Nephron (organoid): Measurements from ENCODE around the gene FILIP1L.

Experiments used
- H3K27ac Mint-ChIP-seq, 3 experiments: 2 replicates each; pipeline ENCODE4 v1.8.0; 2020; ENCODE audit warnings: mixed read lengths in 3 of 3, mild to moderate bottlenecking in 2 of 3, moderate library complexity in 1 of 3
- H3K27me3 Mint-ChIP-seq: 2 replicates; pipeline ENCODE4 v1.8.0; 2021; ENCODE audit warnings: low read depth, mild to moderate bottlenecking, moderate library complexity, mixed read lengths
- H3K36me3 Mint-ChIP-seq: 2 replicates; pipeline ENCODE4 v1.8.0; 2020; ENCODE audit warnings: low read depth, mixed read lengths
- H3K4me1 Mint-ChIP-seq: 2 replicates; pipeline ENCODE4 v1.8.0; 2020; ENCODE audit warnings: mixed read lengths
- H3K4me3 Mint-ChIP-seq, 3 experiments: 2 replicates each; pipeline ENCODE4 v1.8.0; 2020; ENCODE audit warnings: mild to moderate bottlenecking in 3 of 3, mixed read lengths in 3 of 3, moderate library complexity in 2 of 3
- H3K9me3 Mint-ChIP-seq: 2 replicates; pipeline ENCODE4 v1.8.0; 2020; ENCODE audit warnings: mixed read lengths
- TF ChIP-seq, protein P1 (sequence below), 3 experiments: fragments of 200-600 bp; sonication (generic); IDR thresholded peaks; one replicate each; pipeline ENCODE4 v1.5.0; 2021; ENCODE audit warnings: antibody characterized with exemption in 3 of 3; ENCODE audit not compliant: unreplicated experiment in 3 of 3

The FILIP1L gene

DNA sequence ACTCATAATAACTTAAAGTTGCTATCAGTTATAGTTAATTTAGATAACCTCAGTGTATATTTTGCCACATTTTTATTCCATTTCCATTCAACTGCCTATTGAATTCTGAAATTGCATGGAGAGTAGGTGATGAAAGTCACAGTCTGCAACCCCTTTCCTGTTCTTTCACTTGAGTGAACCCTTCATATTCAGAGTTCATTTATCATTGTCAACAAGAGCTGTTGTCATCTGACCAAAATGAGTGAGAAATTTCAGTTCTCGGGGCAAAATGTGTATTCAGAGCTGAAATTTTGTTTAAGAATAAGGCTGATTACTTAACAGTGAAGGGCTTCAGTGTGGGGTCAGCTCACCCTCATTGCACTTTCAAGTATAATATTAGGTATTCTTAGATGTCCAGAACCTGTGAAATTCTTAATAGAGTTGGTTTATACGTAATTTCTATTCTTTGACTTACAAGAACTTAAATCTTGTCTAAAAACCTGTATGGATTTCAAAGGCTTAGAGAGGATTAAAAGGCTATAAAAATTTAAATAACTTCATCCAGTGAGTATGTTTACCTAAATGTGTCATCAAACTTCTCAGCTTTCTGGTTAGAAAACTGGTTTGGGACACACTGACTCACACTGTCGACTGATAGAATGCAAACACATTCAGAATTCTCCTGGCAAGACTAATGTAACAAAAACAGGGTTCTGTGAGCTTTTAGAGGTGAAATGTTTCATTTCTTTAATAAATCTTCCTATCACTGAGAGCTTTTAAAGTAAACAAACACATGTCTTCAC lies 204.4 kb downstream of the FILIP1L start:
- TF ChIP-seq, protein P1, sequence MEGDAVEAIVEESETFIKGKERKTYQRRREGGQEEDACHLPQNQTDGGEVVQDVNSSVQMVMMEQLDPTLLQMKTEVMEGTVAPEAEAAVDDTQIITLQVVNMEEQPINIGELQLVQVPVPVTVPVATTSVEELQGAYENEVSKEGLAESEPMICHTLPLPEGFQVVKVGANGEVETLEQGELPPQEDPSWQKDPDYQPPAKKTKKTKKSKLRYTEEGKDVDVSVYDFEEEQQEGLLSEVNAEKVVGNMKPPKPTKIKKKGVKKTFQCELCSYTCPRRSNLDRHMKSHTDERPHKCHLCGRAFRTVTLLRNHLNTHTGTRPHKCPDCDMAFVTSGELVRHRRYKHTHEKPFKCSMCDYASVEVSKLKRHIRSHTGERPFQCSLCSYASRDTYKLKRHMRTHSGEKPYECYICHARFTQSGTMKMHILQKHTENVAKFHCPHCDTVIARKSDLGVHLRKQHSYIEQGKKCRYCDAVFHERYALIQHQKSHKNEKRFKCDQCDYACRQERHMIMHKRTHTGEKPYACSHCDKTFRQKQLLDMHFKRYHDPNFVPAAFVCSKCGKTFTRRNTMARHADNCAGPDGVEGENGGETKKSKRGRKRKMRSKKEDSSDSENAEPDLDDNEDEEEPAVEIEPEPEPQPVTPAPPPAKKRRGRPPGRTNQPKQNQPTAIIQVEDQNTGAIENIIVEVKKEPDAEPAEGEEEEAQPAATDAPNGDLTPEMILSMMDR (IDR thresholded peaks at IDR 0.05; ENCODE audit: unreplicated experiment in 3 of 3): no peak
- Mint-ChIP-seq H3K27me3 (no peaks in the 10 kb centered on the region), H3K4me1 (peaks cover 18% of the 10 kb centered on the region), H3K9me3 (no peaks in the 10 kb centered on the region), H3K4me3 (no peak overlapping the region), H3K27ac (peak overlapping the region in 1 of 3 experiments; percentile 67), H3K36me3 (no peaks in the 10 kb centered on the region)

DNA sequence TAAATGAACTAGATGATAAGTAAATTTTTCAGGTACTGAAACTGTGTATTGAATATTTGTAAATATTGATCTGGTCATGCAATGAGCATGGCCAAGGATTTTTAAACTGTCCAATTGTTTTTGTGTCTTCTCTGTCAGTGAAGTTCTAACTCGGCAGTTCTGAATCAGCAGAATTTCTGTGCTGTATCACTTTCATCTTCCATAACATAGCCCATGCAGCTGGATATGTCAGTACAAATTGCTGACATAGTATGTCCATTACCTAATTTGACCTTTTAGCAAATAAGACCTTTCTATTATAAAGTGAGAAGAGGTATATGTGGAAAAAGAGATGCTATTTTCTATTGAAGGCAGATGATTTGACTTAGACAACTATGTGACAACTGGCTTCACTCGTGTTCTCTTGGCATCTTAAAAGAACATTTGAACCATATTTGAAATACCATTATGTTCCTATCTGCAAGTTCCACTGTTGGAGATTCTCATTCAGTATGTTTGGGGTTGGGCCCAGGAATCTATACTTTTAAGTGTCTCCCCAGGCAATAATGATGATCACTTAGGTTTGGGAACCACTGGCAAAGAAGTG lies 206.2 kb downstream of the FILIP1L start:
- Mint-ChIP-seq H3K27ac (no peak overlapping the region), H3K27me3 (no peaks in the 10 kb centered on the region), H3K4me3 (no peak overlapping the region), H3K36me3 (no peaks in the 10 kb centered on the region), H3K4me1 (peaks cover 18% of the 10 kb centered on the region), H3K9me3 (no peaks in the 10 kb centered on the region)
- TF ChIP-seq, protein P1 (IDR thresholded peaks at IDR 0.05; ENCODE audit: unreplicated experiment in 3 of 3): no peak

GRCh38 chr3:99903869-99904268 lies 210.4 kb downstream of the FILIP1L start:
- Mint-ChIP-seq H3K4me1 (peaks cover 13% of the 10 kb centered on the region), H3K27me3 (no peaks in the 10 kb centered on the region), H3K9me3 (no peaks in the 10 kb centered on the region), H3K27ac (no peak overlapping the region), H3K36me3 (no peaks in the 10 kb centered on the region), H3K4me3 (no peak overlapping the region)
- TF ChIP-seq, protein P1 (IDR thresholded peaks at IDR 0.05; ENCODE audit: unreplicated experiment in 3 of 3): no peak

DNA sequence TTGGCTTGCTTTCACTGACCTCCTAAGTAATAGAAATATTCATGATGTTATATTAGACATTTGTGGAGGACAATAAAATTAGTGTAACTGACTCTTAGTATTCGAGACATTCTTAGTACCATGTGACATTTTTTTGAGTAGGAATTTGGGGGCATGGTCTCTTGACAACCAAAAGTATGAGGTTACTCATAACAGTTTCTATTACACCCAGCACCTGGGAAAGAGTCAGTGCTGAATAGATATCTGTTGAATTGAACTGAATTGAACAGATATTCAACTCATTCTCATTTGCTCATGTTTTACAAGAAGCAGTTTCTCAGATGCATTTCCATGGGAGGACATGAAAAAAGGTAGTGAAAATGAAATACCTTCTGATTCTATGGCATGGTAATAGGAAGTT lies 212.2 kb downstream of the FILIP1L start:
- Mint-ChIP-seq H3K9me3 (no peaks in the 10 kb centered on the region), H3K4me1 (peaks cover 13% of the 10 kb centered on the region), H3K4me3 (no peak overlapping the region), H3K27ac (peak overlapping the region in 1 of 3 experiments; percentile 54), H3K27me3 (no peaks in the 10 kb centered on the region), H3K36me3 (no peaks in the 10 kb centered on the region)
- TF ChIP-seq, protein P1 (IDR thresholded peaks at IDR 0.05; ENCODE audit: unreplicated experiment in 3 of 3): no peak

DNA sequence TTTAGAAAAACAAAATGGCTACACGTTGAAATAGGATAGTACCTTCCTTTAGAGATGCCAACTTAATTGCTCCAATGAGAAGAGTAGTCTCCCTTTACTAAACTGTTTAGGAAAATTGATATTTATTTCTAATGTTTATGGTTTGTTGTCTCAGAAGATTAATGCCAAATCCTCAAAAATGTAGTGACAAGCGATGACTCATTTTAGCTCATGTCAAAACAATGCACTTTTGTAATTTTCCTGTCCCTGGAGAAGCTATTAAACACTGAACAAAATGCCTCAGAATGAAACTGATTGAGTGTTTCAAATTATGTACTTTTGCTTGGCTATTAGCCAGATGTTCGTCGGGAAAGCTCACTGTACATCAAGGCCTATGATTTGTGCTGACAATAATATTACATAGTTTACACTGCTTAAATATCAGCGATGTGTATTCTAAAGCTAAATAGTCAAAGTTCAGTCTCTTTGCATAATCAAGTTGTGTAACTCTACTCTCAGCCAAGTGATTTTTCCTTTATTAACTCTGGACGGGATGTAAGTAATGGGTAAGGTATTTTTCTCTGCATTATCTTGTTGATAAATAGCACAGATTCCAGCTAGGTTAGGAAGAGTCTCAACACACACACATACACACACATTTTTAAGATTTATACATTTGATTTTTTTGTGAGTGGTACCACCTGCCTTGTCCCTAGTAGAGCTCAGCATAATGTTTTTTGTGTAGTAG lies 212.9 kb downstream of the FILIP1L start:
- Mint-ChIP-seq H3K36me3 (no peaks in the 10 kb centered on the region), H3K4me3 (no peak overlapping the region), H3K9me3 (no peaks in the 10 kb centered on the region), H3K27ac (peak overlapping the region; percentile 42 to 69 (median 54)), H3K4me1 (peaks cover 14% of the 10 kb centered on the region), H3K27me3 (no peaks in the 10 kb centered on the region)
- TF ChIP-seq, protein P1 (IDR thresholded peaks at IDR 0.05; ENCODE audit: unreplicated experiment in 3 of 3): no peak
